NCI-H1417 treated with DMSO at 0.1 percent for 48 hours (cell line): Measurements from ENCODE around the gene CDK16.

Experiments
- DNase-seq: peaks from one replicate; lab custom pipeline; 2025; lab: John Stamatoyannopoulos, UW

Gene CDK16

GRCh38 chrX:47228550-47229270 lies 10.2 kb downstream of the CDK16 start:
- DNase-seq, result no peak

DNA sequence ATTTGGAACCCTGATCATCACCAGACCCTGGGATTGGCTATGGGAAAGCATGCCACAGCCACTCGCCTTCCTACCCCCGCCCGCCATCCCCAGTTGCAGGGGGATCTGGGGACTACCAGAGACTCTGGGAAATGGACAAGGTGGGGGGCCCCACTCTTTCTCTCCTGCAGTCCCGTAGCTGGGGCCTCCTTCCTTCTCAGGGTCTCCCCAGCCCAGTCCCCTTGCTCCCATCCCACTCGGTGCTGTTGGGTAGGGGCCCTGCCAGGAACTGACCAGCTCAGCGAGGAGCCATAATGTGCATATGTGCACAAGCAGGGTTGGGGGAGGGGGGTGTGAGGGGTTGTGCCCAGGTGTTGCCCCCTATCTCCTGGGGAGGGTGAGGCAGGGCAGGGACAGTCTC lies 10.9 kb downstream of the CDK16 start:
- DNase-seq, result no peak

DNA sequence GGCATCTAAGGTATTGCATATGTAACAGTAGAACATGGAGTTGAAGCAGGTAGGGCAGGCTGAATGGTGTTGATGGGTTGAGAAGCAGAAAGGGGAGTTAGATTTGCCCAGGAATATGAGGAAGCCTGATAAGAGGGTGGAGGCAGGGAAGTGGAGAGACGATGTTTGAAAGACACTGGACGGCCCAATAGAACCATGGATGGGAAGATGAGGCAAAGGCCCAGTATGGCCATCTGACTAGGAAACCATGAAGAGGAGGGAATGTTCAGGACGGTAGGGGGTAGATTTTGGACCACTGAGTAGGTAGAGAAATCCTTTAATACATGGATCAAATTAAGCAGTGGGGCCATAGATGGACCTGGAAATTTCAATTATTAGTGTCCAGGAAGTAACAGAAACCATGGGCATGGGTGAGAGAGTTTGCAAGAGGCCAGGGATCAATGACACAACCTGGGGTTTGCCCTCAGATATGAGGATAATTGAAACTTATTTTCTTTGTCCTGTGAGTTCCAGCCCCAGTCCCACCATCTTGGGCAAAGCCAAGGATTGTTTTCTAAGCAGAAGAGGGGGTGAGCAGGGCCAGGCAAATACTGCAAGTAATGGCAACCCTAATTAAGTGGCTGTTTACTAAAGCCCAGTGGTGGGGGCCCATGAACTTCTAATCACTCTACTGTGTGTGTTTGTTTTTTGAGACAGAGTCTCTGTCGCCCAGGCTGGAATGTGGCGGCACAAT lies 11.8 kb downstream of the CDK16 start:
- no peak for DNase-seq

GRCh38 chrX:47231167-47231566 lies 12.7 kb downstream of the CDK16 start:
- no peak for DNase-seq

DNA sequence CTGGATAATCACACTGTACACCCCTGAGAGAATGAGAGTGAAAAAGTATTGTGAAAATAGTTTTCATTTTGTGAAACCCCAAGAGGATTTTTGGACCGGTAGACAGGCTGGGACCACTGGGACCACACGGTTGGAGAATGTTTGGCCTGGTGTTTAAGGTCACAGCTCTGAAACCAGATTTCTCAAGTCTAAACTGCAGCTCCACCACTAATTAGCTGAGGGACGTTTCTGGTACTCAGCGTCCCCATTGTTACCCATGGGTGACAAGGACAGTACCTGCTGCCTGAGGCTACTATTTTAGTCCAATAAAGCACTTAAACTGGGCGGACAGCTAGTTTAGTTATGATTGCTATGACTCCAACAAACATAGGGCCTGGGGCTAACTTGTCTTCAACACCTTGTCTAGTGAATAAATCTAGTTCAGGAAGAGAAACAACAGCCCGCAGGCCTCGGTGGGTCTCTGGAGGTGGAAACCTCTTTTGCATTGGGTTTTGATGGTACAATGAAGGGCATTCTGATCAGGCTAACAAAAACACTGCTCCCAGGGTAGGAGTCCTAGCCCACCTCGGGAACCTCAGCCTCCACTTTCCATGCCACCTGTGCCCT lies 13.8 kb downstream of the CDK16 start:
- DNase-seq, result no peak

DNA sequence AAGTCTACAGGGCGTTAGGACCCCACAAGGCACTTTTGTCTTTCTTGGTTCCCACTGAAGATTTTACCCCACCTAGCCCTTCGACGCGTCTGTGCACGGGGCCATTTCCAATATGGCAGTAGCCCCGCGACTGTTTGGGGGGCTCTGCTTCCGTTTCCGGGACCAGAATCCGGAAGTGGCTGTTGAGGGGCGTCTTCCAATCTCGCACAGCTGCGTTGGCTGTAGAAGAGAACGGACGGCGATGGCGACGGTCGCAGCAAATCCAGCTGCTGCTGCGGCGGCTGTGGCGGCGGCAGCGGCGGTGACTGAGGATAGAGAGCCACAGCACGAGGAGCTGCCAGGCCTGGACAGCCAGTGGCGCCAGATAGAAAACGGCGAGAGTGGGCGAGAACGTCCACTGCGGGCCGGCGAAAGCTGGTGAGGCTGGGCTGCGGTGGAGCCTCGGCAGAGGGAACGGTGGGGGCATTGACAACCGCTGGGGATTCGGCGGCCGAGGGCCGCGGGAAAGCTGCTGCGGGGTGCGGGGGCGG lies 14.4 kb downstream of the CDK16 start, which contains the start of gene USP11:
Gene USP11 (plus strand): TSS at position 207 of the 530 bp plus-strand sequence. CDS start 35 bp downstream, at position 242.
- no peak for DNase-seq

DNA sequence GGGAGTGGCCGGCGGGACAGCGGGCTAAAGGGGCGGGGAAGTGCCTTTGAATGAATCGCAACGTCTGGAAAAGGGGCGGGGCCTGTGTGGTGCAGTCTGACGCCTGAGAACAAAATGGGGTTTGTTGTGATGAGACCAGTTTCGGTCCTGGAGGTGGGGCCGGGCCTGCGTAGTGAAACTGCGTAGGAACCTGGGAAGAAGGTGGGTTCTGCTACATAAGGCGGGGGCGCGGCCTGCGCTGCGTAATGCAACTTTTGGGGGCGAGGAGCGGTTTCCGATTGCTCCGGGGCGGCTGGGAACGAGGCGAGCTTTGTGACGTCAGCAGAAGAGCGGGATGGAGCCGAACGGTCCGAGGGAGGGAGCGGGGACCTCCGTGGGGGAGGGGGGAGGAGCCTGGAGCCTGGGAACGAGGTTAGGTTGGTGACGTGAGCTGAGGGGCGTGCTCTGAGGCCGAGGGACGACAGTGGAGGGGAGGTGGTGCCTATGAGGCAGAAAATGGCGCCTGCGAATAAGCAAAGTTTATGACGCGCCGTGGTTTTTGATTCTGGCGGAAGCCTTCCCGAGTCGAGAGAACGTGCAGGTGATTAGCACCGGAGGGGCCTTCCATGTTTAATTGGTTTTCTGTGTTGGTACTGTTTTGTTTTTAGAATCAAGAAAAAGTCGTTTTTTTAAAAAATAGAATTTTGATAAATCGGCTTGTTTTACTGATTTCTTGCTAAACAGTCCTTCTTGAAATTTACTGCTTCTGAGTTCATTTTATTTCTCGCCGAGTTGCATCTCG lies 15.0 kb downstream of the CDK16 start:
- DNase-seq, result peak; percentile 96

DNA sequence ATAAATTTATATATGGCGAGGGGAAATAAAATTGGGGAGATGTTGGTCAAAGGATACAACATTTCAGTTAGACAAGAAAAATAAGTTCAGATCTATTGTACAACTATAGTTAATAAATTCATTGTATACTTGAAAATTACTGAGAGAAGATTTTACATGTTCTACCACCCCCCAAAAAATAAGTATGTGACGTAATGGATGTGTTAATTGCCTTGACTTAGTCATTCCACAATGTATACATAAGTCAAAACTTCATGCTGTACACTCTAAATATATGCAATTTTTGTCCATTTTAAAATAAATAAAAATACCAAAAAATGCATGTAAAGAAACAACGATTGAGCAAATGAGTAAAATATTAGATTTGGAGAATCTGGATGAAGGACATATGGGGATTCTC lies 16.1 kb downstream of the CDK16 start:
- no peak for DNase-seq

DNA sequence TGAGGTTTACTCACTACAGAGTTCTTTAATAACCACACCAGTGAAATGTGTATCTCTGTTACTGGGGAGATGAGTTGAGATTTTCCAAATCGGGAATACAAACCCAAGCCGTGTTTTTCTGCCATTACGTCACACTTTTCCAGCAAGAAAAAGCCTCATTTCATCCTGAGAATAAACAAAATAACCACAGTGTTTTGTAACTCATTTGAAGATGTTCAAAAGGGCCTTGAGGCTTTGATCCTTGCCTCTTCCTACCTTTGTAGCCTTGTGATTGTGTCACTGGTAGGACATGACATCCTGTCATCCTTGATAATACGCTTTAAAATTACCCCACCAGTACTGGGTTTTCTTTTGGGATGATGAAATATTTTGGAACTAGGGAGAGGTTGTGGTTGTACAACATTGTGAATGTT lies 17.2 kb downstream of the CDK16 start:
- no peak for DNase-seq

DNA sequence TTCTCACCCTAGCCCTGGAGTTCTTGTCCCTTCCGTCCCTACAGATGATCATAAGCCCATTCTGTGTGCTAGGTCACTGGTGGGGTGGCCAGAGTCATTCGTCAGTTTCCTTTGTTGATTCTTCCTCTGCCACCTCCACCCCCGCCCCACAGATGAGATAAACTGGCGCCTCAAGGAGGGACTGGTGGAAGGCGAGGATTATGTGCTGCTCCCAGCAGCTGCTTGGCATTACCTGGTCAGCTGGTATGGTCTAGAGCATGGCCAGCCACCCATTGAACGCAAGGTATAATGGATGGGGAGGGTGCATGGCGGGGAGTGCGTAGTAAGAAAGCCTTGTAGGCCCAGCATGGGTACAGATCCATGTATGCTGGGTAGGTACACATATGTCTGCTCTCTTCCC lies 20.7 kb downstream of the CDK16 start:
- no peak for DNase-seq

- DNase-seq, result no peak
These were observed 21.5 kb downstream of the CDK16 start for GRCh38 chrX:47239898-47240545.

- DNase-seq, result no peak
These were observed 22.1 kb downstream of the CDK16 start for GRCh38 chrX:47240619-47241018.

GRCh38 chrX:47241201-47242011 lies 22.9 kb downstream of the CDK16 start:
- DNase-seq, result no peak

DNA sequence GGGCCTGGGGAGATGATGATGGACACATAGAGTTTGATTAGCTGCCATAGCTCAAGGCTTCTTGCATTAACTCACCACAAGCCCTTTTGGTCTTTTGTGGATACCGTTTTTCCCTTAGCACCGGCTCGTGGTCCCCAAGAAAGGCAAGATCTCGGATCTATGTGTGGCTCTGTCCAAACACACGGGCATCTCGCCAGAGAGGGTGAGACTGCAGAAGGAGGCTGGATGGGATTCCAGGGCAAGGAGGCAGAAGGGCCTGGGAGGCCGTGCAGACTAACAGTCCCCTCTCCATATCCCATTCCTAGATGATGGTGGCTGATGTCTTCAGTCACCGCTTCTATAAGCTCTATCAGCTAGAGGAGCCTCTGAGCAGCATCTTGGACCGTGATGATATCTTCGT lies 23.8 kb downstream of the CDK16 start:
- DNase-seq, result no peak

- DNase-seq, result no peak
These were observed 24.9 kb downstream of the CDK16 start for GRCh38 chrX:47243351-47243750.

GRCh38 chrX:47244676-47245075 lies 26.2 kb downstream of the CDK16 start:
- DNase-seq, result no peak

DNA sequence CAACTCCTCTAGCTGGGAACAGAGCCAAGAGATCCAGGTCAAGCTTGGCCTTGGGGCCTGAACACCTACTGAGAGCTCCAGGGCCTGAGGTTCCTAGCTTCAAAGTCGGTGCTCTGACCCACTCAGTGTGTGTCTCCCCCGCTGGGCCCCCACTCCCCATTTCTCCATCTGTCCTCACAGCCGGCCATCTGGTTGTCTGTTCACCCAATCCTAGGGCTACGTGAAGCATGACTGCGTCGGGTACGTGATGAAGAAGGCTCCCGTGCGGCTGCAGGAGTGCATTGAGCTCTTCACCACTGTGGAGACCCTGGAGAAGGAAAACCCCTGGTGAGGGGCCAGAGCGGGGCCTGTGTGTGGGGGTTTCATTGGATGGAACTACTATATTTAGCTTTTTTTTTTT lies 26.7 kb downstream of the CDK16 start:
- DNase-seq, result no peak

- no peak for DNase-seq
These were observed 28.9 kb downstream of the CDK16 start for GRCh38 chrX:47247206-47247998.

DNA sequence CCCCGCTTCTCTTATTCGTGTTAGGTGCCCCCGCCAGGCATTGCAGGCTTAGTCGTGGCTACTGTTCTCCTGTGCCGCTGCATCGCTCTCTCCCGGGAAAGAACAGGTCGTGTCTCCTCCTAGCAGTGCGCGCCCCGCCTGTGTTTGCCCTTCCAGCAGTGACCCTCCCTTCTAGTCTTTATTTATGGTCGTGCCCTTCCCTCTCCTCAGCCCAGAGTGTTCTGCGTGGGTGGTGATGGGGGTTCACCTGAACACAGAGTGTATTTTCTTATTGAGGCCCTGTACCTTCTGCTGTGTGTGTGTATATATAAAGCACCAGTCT lies 29.5 kb downstream of the CDK16 start:
- DNase-seq, result no peak

- no peak for DNase-seq
These were observed 30.1 kb downstream of the CDK16 start for GRCh38 chrX:47248576-47248975.
